GM12875 (cell line): ENCODE measurements around the gene PTPRU.
"Not testable (repeated sequence)": the region's sequence is repeated elsewhere in the genome, so short reads cannot be mapped to it uniquely, and the experiment has no call there.

Experiments used
- H3K4me3 ChIP-seq: one replicate; pipeline ENCODE4 v1.5.1; 2011; ENCODE audit warnings: low read depth, low read length, control low read depth
- CTCF ChIP-seq: IDR thresholded peaks from 2 replicates; pipeline ENCODE4 v1.5.1; 2011; ENCODE audit warnings: low read depth, mild to moderate bottlenecking, control low read depth, inconsistent platforms, low read length, moderate library complexity, borderline replicate concordance; ENCODE audit not compliant: insufficient read depth

Gene PTPRU

GRCh38 chr1:29230553-29231378 lies 5.6 kb upstream of the PTPRU start, which contains the start of gene MECR:
Gene MECR, minus strand, starts transcription at chr1:29230934. Its CDS starts 28 bp downstream, at chr1:29230906.
- peak within 1 kb of the TSS; percentile 89 for H3K4me3 ChIP-seq

GRCh38 chr1:29232387-29232786 lies 3.9 kb upstream of the PTPRU start:
- TF ChIP-seq CTCF: no peak
- no peak overlapping the region for H3K4me3 ChIP-seq

More at GRCh38 chr1:29230553-29231378, 5.6 kb upstream of the PTPRU start, which contains the start of gene MECR:
- peak; percentile 30; the same call in 1 of the 2 replicates for TF ChIP-seq CTCF

GRCh38 chr1:29233693-29234092 lies 2.6 kb upstream of the PTPRU start:
- H3K4me3 ChIP-seq: no peak overlapping the region
- no peak for TF ChIP-seq CTCF

GRCh38 chr1:29234471-29234870 lies 1.9 kb upstream of the PTPRU start:
- no peak for TF ChIP-seq CTCF
- no peak overlapping the region for H3K4me3 ChIP-seq

GRCh38 chr1:29234881-29235280 lies 1.4 kb upstream of the PTPRU start:
- not testable (repeated sequence) for H3K4me3 ChIP-seq

- TF ChIP-seq CTCF: no peak
- H3K4me3 ChIP-seq: peak overlapping the region; percentile 2
Observed at GRCh38 chr1:29236712-29237128, 398 bp downstream of the PTPRU start.

- no peak overlapping the region for H3K4me3 ChIP-seq
- TF ChIP-seq CTCF: no peak
Observed at GRCh38 chr1:29237129-29237821, 953 bp downstream of the PTPRU start.
